T-helper 17 cell (primary cell): Measurements from ENCODE around the gene ZNF628. TPM values are rescaled to one million over a fixed set of nuclear protein-coding genes. Genes with fewer than 3 reads are reported as not detected.
A peak's percentile ranks its signal among the peaks of the same experiment; 100 is the strongest.
"Not testable (repeated sequence)": the region's sequence is repeated elsewhere in the genome, so short reads cannot be mapped to it uniquely, and the experiment has no call there.

ENCODE experiments used
- ATAC-seq: fragments of 150-1000 bp; cut with Tn5 transposase; 2 replicates; pipeline ENCODE4 v1.10.0; 2021; ENCODE audit warnings: mild to moderate bottlenecking, moderate library complexity
- DNase-seq, 3 donors: peaks; one replicate each; pipeline versions ENCODE4 v3.0.0 to v3.0.0-alpha.2; 2020 to 2021
- H3K9me3 ChIP-seq: one replicate; pipeline ENCODE4 v1.7.0; 2013; ENCODE audit warnings: low read length, mild to moderate bottlenecking; ENCODE audit not compliant: control insufficient read depth, poor library complexity, severe bottlenecking
- H3K27ac Mint-ChIP-seq: one replicate; pipeline ENCODE4 v1.8.0; 2022; ENCODE audit warnings: mild to moderate bottlenecking, moderate library complexity, mixed read lengths
- H3K27me3 Mint-ChIP-seq: one replicate; pipeline ENCODE4 v1.8.0; 2022; ENCODE audit warnings: mixed read lengths
- H3K36me3 Mint-ChIP-seq: one replicate; pipeline ENCODE4 v1.8.0; 2022; ENCODE audit warnings: low read depth, mixed read lengths
- H3K4me1 Mint-ChIP-seq: one replicate; pipeline ENCODE4 v1.8.0; 2022; ENCODE audit warnings: mild to moderate bottlenecking, mixed read lengths
- H3K4me3 Mint-ChIP-seq: one replicate; pipeline ENCODE4 v1.8.0; 2022; ENCODE audit warnings: mild to moderate bottlenecking, moderate library complexity, mixed read lengths
- total RNA-seq, 4 donors: library from RNA in 2 of 4; stranded (reverse) in 2 of 4; gene quantifications; one replicate each; pipeline ENCODE4 v1.2.3 and lab custom pipeline; 2022 to 2026

The ZNF628 gene
- total RNA-seq, 2 donors from 2014 or later, result 19.4 to 25.5 TPM

- peaks cover 2% of the 10 kb centered on the region for H3K4me1 Mint-ChIP-seq
- peaks cover 16% of the 10 kb centered on the region for H3K27me3 Mint-ChIP-seq
- no peak for DNase-seq
- no peaks in the 10 kb centered on the region for H3K9me3 ChIP-seq
- no peak overlapping the region for H3K4me3 Mint-ChIP-seq
- H3K27ac Mint-ChIP-seq, result no peak overlapping the region
- ATAC-seq, result peak; percentile 30
- no peaks in the 10 kb centered on the region for H3K36me3 Mint-ChIP-seq
Observed at GRCh38 chr19:55494172-55494761, 17.9 kb downstream of the ZNF628 start.

DNA sequence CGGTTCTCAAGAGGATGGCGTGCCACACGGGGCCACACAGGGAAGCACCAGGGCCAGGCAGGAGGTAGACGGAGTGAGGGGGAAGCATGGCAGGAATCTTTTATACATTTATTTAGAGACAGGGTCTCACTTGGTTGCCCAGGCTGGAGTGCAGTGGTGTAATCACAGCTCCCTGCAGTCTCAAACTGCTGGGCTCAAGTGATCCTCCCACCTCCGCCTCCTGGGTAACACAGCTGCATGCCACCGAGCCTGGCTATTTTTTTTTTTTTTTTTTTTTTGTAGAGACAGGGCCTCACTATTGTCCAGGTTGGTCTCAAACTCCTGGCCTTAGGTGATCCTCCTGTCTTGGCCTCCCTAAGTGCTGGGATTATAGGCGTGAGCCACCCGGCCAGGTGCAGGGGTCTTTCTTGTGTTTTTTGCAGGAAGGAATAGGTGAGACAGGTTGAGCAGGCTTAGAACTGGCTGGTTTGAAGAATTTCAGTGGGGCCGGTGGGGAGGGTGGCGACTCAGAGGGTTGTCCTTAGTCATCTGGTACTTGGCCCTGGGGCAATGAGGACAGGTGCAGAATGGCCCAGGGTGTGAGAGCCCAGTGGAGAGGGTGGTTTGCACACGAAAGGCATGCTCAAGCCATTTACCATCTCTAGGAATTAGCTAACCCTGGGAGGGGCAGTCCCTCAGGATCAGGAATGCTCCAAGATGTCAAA is 19.4 kb downstream of the ZNF628 start:
- H3K9me3 ChIP-seq, result no peaks in the 10 kb centered on the region
- peaks cover 16% of the 10 kb centered on the region for H3K27me3 Mint-ChIP-seq
- peaks cover 2% of the 10 kb centered on the region for H3K4me1 Mint-ChIP-seq
- H3K36me3 Mint-ChIP-seq, result no peaks in the 10 kb centered on the region
- H3K27ac Mint-ChIP-seq, result no peak overlapping the region
- ATAC-seq, result no peak
- no peak for DNase-seq
- no peak overlapping the region for H3K4me3 Mint-ChIP-seq

- H3K36me3 Mint-ChIP-seq, ATAC-seq: not testable (repeated sequence)
- peaks cover 12% of the 10 kb centered on the region for H3K27me3 Mint-ChIP-seq
Observed at GRCh38 chr19:55496820-55497219, 20.4 kb downstream of the ZNF628 start.

GRCh38 chr19:55497763-55498162 is 21.3 kb downstream of the ZNF628 start:
- no peaks in the 10 kb centered on the region for H3K9me3 ChIP-seq
- Mint-ChIP-seq H3K27me3 (peaks cover 4% of the 10 kb centered on the region), H3K36me3 (peaks cover 3% of the 10 kb centered on the region), H3K4me3 (no peak overlapping the region), H3K27ac (no peak overlapping the region), H3K4me1 (peaks cover 10% of the 10 kb centered on the region)
- ATAC-seq (no peak), DNase-seq (no peak)

More at GRCh38 chr19:55496820-55497219, 20.4 kb downstream of the ZNF628 start:
- not testable (repeated sequence) for H3K4me3 Mint-ChIP-seq, H3K4me1 Mint-ChIP-seq, H3K9me3 ChIP-seq, DNase-seq, H3K27ac Mint-ChIP-seq

- Mint-ChIP-seq H3K27ac (no peak overlapping the region), H3K4me3 (no peak overlapping the region), H3K36me3 (peaks cover 3% of the 10 kb centered on the region), H3K4me1 (peaks cover 12% of the 10 kb centered on the region), H3K27me3 (no peaks in the 10 kb centered on the region)
- ATAC-seq, result no peak
- H3K9me3 ChIP-seq, result no peaks in the 10 kb centered on the region
- no peak for DNase-seq
Observed at GRCh38 chr19:55498246-55498840, 21.9 kb downstream of the ZNF628 start.

DNA sequence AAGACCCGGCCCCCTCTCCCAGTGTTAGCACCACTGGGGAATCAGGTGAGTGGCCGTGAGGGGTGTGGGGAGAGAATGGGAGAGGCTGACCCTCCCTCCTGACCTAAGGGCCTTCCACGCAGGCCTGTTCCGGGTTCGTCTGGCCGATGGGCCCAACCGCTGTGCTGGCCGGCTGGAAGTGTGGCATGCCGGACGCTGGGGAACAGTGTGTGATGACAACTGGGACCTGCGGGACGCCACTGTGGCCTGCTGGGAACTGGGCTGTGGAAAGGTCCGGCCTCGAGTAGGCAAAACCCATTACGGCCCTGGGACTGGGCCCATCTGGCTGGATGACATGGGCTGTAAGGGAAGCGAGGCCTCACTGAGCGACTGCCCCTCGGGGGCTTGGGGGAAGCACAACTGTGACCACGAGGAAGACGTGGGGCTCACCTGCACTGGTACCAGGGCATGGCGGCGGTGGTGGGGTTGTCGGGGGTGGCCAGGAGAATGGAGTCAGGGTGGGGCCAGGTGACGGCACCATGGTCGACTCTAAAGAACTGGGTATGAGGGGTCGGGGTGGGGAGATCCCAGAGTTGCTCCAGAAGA is 24.0 kb downstream of the ZNF628 start:
- Mint-ChIP-seq H3K27me3 (no peaks in the 10 kb centered on the region), H3K36me3 (peaks cover 3% of the 10 kb centered on the region), H3K4me3 (no peak overlapping the region), H3K27ac (no peak overlapping the region), H3K4me1 (peaks cover 19% of the 10 kb centered on the region)
- ATAC-seq (no peak), DNase-seq (no peak)
- no peaks in the 10 kb centered on the region for H3K9me3 ChIP-seq

- Mint-ChIP-seq H3K4me1 (peaks cover 19% of the 10 kb centered on the region), H3K36me3 (peaks cover 3% of the 10 kb centered on the region), H3K27me3 (no peaks in the 10 kb centered on the region), H3K4me3 (no peak overlapping the region), H3K27ac (peak overlapping the region; percentile 79)
- ATAC-seq, result no peak
- no peak for DNase-seq
- H3K9me3 ChIP-seq, result no peaks in the 10 kb centered on the region
Observed at GRCh38 chr19:55502197-55502952, 26.0 kb downstream of the ZNF628 start.

DNA sequence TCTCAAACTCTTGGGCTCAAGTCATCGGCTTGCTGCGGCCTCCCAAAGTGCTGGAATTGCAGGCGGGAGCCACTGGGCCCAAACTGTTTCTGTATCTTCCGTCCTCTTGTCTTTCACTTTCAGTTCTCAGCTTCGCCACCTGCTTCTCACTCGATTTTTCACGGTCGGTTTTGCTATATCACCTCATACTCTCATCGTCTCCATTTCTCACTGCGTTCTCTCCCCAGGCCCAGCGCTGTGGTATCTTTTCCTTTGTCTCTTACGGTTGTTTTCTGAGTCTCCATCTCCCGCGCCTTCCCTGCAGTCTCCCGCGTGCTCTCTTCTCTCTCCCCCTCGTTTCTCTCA is 26.7 kb downstream of the ZNF628 start:
- Mint-ChIP-seq H3K27me3 (peaks cover 6% of the 10 kb centered on the region), H3K27ac (peak overlapping the region; percentile 79)

GRCh38 chr19:55503502-55504251 is 27.3 kb downstream of the ZNF628 start:
- peak; percentile 82 to 97 (median 90) for DNase-seq
- H3K27ac Mint-ChIP-seq, result peak overlapping the region; percentile 79
- H3K36me3 Mint-ChIP-seq, result peaks cover 3% of the 10 kb centered on the region
- ATAC-seq, result peak; percentile 95
- H3K4me1 Mint-ChIP-seq, result peaks cover 19% of the 10 kb centered on the region
- peak overlapping the region; percentile 87 for H3K4me3 Mint-ChIP-seq
- peaks cover 7% of the 10 kb centered on the region for H3K27me3 Mint-ChIP-seq
- H3K9me3 ChIP-seq, result no peaks in the 10 kb centered on the region

More for the DNA sequence above, 26.7 kb downstream of the ZNF628 start:
- peak overlapping the region; percentile 87 for H3K4me3 Mint-ChIP-seq
- peaks cover 3% of the 10 kb centered on the region for H3K36me3 Mint-ChIP-seq
- H3K4me1 Mint-ChIP-seq, result peaks cover 19% of the 10 kb centered on the region
- H3K9me3 ChIP-seq, result no peaks in the 10 kb centered on the region
- DNase-seq (no peak), ATAC-seq (no peak)

DNA sequence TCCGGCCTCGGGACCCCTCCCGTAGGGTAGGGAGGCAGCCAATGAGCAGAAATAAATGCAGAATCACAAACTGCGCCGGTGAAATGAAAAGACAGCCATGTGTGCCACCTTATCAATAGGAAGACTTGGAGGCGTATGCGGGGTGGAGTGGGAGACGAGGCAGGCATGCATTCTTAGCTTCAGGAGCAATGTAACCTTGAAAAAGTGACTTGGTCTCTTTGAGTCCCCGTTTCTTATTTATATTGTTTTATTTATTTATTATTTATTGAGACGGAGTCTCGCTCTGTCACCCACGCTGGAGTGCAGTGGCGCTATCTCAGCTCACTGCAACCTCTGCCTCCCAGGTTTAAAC is 27.8 kb downstream of the ZNF628 start:
- H3K4me3 Mint-ChIP-seq, result peak overlapping the region; percentile 87
- DNase-seq, result no peak

DNA sequence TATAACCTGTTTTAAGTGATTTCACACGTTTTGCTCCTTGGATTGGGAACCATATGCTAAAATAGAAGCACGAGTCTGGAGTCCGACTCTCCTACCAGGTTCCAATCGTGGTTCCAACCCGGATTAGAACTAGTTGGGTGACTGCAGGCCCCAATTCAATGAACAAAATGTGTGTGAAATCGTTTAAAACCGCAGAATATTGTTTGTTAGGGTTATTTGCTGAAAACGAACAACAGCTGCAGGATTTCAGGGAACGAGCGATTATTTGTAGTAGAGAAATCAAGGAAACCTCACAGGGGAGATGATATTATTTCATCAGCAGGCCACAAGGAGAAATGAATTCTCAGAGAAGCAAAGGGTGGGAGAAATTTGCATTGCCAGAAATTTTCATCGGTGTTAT is 28.6 kb downstream of the ZNF628 start:
- no peak for ATAC-seq
- H3K4me3 Mint-ChIP-seq, result no peak overlapping the region

More for the DNA sequence above, 27.8 kb downstream of the ZNF628 start:
- H3K36me3 Mint-ChIP-seq, result peaks cover 3% of the 10 kb centered on the region
- ATAC-seq, result no peak
- no peaks in the 10 kb centered on the region for H3K9me3 ChIP-seq
- H3K4me1 Mint-ChIP-seq, result peaks cover 19% of the 10 kb centered on the region
- H3K27me3 Mint-ChIP-seq, result peaks cover 7% of the 10 kb centered on the region
- H3K27ac Mint-ChIP-seq, result peak overlapping the region; percentile 79

DNA sequence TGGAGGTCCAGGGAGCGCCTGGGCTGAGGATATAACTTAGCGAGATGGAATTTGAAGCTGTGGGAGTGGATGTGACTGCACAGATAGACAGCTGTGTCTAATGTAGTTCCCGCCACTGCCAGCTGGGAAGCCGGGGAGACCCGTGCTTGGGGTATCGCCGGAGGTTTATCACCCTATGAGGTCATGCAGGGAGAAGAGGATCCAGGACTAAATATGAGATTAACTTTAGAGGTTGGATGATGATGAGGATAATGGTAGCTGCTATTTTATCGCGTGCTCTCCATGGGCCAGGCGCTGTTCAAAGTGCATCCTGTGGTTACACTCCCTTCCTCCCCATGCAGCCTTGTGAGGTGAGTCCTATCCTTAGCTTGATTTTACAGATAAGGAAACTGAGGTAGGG is 31.7 kb downstream of the ZNF628 start:
- DNase-seq (no peak), ATAC-seq (no peak)
- H3K9me3 ChIP-seq, result no peaks in the 10 kb centered on the region
- H3K4me3 Mint-ChIP-seq, result no peak overlapping the region
- no peak overlapping the region for H3K27ac Mint-ChIP-seq
- peaks cover 9% of the 10 kb centered on the region for H3K4me1 Mint-ChIP-seq
- H3K36me3 Mint-ChIP-seq, result no peaks in the 10 kb centered on the region
- peaks cover 30% of the 10 kb centered on the region for H3K27me3 Mint-ChIP-seq

More for the DNA sequence above, 28.6 kb downstream of the ZNF628 start:
- Mint-ChIP-seq H3K27me3 (peaks cover 7% of the 10 kb centered on the region), H3K27ac (no peak overlapping the region), H3K4me1 (peaks cover 19% of the 10 kb centered on the region), H3K36me3 (peaks cover 3% of the 10 kb centered on the region)
- H3K9me3 ChIP-seq, result no peaks in the 10 kb centered on the region
- no peak for DNase-seq
